Endometrial microvascular endothelial cells (primary cell): ENCODE data around the gene TLL2. TPM values are rescaled to one million over a fixed set of nuclear protein-coding genes. Genes with fewer than 3 reads are reported as not detected.
"Not testable (repeated sequence)": the region's sequence is repeated elsewhere in the genome, so short reads cannot be mapped to it uniquely, and the experiment has no call there.

Experiments
- in situ Hi-C: cut with HindIII; loops from 2 replicates; pipeline ENCODE4 v1.10.0; 2017; ENCODE audit warnings: low sequenced_read_pairs, low pct_unique_long_range_greater_than_20kb; ENCODE audit errors: inconsistent ontology term
- total RNA-seq: library from RNA; depleted of rRNA; stranded (reverse); fragments of >200 nt; gene quantifications from one replicate; pipeline ENCODE4 v1.2.3, GENCODE V29; 2015; ENCODE audit errors: inconsistent ontology term

TLL2 gene
- total RNA-seq = not detected

DNA sequence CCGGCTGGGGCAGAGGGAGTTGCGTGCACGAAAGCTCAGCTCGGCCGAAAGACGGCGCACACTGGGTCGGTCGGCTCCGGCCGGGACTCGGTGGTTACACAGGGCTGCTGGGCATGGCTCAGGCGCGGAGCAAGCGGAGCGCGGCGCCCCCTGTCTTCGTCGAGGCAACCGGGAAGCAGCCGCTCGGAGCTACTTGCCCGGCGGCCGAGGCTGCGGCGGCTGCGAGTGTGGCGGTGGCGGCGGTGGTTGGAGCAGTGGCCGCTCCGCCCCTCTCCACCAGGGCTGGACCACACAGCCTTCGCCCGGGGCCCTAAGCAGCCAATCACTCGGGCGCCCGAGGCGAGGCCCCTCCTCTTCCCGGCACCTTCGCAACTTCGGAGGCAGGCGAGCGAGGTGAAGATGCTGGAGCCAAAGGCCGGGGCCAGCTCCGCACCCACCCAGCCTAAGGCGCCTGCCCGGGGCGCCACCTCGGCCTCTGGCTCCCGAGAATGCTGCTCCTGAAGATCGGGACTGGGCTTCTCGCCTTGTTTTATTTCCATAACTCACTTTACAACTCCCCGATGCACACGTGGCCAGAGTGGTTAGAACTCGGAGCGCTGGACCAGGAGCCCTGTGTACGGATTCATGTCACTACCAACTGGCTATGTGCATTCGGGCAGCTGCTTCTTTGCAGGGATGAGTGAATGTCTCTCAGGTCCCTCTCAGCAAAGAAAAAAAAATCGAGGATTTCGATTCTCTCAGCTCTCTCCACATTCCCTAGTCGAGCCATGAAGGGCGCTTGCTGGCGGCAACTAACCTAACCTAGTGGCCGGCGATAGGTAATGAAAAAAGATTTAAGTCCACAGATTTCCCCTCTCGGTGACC is at the start of gene TLL2:
TSS of gene TLL2 (minus strand) at position 229 of the 864 bp plus-strand sequence. CDS start 241 bp downstream, outside the sequence.
- in situ Hi-C loops = no loop called here

DNA sequence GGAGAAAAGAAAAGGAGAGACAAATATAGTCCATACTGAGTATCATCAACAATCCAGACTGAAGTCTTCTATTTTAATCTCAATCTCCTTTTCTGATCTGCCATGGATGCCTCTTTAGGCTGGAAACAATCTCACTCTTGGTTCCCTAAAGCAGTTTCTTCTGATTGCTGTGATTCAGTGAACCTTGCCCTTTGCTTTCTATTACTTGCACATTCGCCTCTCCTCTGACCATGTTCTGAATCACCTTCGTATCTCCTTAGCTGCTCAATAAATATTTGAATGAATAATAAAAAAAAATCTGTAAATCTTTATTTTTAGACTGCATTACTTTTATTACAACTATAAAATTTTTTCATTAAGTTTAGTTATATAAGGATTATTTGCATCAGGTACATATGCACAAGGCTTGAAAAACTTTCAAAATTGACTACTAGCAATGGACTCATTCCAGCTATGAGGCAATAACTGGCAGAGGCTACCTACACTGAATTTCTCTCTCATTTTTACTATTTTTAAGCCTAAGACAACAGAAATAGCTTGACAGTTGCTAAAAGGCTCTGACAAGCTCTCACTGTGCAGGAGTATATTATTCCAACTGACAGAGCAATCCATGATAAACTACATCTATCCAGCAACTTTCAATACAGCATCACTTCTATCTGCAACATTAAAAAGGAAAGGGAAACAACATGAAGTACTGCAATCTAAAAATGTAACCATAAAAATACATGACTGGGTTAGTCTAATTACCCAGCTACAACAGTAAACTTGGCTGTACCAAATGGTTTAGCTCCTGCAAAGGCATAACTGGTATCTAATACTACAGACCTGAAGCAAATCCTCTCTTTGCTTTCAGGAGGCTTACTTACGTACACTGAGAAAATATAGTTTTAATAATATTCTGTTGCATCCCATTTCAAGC is 47.5 kb upstream of the TLL2 start:
- in situ Hi-C loops = no loop called here

DNA sequence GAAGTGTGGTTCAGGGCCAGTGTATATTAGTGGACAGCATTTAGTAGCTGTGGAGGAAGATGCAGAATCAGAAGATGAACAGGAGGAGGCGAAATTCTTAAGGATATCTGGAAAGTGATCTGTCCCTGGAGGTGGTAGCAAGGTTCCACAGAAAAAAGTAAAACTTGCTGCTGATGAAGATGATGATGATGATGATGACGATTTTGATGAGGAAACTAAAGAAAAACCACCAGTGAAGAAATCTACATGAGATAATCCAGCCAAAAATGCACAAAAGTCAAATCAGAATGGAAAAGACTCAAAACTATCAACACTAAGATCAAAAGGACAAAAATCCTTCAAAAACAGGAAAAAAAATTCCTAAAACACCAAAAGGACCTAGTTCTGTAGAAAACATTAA is 46.8 kb upstream of the TLL2 start:
- in situ Hi-C loops = no loop called here

DNA sequence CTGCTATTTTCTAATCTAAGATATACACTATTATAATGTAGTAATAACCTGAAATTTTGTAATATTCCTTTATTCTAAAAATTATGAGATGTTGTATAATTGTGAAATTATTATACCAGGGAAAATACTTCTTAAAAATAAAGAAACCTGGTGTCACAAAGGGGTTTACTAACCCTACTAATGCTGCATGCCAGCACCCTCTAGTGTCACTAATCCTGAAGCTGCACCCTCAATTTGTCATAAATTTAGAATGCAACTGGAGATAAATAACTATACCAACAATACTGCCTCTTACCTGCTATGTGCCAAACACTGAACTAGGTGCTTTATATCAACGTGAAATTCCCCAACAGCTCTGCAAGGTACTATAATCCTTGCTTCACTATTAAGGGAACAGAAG is 42.3 kb upstream of the TLL2 start:
- in situ Hi-C loops = no loop called here

DNA sequence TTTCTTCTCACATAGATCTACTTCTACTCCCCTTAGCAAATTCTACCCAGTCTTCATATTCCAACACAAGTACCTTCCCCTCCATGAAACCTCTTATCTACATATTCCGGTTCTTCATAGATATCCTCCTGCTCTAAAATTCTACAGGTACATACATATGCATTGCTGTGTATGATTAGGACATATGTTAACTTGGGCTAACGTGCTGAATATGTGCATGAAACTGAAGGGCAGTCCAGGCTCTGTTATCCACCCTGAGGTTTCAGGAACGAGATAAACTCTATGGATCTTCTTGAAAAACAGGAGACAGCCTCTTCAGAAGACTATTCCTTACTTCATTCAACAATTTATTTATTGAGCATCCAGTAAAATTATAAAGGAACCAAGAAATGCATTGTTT is 41.6 kb upstream of the TLL2 start:
- in situ Hi-C loops = no loop called here

DNA sequence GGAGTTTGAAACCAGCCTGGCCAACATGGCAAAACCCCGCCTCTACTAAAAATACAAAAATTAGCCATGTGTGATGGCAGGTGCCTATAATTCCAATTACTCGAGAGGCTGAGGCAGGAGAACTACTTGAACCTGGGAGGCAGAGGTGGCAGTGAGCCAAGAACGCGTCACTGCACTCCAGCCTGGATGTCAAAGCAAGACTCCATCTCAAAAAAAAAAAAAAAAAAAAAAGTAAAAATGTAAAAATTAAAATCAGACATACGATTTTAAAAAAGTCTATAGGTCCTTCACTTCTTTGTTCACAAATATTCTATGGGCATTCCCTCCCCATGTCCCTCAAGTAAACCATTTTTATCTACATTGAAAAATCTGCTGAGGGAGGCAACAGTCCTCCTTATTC is 34.9 kb upstream of the TLL2 start:
- in situ Hi-C loops = no loop called here

DNA sequence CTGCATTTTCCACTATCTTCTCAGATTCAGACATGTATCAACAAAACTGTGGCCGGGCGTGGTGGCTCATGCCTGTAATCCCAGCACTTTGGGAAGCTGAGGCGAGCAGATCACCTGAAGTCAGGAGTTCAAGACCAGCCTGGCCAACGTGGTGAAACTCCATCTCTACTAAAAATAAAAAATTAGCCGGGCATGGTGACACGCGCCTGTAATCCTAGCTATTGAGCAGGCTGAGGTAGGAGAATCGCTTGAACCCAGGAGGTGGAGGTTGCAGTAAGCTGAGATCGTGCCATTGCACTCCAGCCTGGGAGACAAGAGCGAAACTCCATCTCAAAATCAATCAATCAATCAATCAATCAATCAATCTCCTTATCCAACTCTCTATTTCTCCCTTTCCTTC is 31.8 kb upstream of the TLL2 start:
- in situ Hi-C loops = not testable (repeated sequence)

DNA sequence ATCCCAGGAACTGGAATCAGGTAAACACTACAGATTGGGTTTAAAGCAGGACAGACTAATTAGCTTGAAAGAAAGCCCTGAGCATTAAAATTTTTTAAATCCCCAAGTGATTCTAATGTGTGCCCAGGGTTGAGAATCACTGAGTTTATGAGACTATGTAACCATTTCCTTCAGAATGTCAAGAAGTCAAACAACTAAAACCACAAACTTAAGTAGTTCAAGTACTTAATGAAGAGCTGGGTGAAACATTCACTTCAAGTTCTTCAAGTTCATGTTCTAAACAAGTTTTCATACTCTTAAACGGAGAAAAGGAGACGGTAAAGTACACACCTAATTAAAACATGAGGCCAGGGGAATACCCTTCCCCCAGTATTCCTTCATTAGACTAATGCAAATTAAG is 28.2 kb upstream of the TLL2 start:
- in situ Hi-C loops = no loop called here

DNA sequence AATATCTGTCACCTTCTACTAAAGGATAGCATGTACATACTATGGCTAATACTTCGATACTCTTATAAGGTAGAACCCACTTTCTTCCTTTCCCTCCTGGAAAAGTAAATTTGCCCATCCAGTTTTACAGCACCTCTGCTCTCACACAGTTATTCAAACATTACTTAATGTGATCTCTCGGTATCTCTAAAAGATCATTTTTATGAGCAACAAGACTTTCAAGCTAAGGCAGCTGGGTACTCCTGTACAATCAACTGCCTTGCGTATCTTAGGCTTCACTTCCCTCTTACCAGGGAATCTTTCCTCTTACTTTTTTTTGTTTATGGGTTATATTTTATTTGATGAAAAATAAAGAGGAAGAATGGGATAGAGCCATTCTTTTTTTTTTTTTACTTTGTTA is 26.5 kb upstream of the TLL2 start:
- in situ Hi-C loops = no loop called here

DNA sequence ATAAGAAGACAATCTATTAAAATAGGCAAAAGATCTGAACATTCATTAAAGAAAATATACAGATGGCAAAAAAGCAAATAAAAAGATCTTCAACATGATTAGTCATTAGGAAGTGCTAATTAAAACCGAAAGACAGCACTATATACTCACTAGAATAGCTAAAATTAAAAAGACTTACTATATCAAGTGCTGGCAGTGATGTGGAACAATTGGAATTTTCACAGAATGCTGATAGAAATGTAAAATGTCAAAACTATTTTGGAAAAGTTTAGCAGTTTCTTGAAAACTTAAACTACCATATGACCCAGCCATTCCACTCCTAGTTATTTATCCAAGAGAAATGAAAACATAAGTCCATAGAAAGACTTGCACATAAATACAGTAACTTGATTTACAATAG is 25.0 kb upstream of the TLL2 start:
- in situ Hi-C loops = no loop called here

DNA sequence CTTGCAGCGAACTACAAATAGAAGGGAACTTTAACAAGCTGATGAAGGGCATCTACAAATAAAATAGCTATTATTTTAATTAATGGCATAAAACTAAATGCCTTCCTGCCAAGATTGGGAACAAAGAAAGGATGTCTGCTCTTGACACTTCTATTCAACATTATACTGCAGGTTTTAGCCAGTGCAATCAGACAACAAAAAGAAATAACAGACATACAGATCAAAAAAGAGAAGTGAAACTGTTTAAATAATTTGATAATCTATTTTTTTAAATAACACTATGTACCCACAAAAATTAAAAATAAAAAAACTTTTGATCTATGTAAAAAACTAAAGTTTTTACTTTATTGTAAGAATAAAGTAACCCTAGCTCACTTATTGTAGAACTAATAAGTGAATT is 22.4 kb upstream of the TLL2 start:
- in situ Hi-C loops = no loop called here

DNA sequence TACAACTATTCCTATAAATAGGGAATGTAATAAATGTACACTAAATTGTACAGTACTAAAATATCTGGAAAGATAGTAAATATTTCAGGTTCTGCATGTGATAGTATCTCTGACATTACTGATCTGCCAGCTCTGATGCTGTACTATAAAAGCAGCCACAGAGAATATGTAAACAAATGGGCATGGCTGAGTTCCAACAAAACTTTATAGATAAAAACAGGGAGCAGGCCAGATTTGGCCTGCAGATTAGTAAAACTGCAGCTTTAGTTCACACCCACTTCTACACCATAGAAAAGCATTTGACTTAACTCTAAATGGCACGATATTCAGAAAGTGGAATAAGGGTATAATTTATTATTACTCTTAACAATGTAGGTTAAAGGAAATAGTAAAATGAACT is 18.8 kb upstream of the TLL2 start:
- in situ Hi-C loops = no loop called here

DNA sequence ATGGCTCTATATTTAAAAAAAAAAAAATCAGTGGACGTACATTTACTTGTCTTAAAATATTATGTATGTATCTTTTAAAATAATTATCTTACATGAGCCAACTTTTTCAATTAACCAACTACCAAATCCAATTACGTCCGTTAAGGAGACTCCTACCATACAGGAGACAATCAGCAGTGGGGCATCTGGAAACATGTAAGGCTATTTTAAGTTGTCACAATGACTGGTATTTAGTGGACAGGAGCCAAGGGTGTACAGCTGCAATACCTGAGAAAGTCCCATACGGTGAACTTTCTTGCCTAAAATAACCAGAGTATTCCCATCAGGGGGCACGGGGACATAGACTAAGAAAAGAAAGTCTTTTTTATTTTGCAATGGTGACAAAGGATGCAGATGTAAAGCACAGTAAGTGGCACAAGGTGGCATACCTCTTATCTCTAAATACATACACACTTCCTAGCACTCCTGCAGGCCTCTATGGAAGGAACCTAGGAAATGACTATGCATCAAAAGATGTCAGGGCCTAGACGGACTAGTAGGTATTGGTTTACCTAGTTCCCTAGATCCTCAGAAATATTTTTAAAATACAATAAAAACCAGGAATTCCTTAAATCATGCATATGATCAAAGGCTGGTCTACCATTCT is 16.0 kb upstream of the TLL2 start:
- in situ Hi-C loops = no loop called here

DNA sequence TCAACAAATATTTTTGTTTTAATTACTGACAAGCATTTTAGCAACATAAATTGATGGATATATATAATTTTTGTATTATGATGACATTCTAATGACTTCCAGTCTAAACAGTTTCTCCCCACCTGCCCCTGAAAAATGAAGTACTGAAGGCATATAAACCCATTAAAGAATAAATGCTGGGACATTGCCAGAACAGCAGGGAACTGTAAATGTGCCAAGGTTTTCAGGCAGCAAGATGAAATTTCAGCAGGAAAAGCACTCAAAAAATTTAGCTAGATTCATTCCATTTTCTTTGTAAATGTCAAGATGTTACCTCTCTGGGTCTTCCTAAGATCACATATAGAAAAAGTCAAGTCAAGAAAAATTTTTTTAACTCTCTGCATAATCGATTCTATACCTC is 11.0 kb upstream of the TLL2 start:
- in situ Hi-C loops = no loop called here

DNA sequence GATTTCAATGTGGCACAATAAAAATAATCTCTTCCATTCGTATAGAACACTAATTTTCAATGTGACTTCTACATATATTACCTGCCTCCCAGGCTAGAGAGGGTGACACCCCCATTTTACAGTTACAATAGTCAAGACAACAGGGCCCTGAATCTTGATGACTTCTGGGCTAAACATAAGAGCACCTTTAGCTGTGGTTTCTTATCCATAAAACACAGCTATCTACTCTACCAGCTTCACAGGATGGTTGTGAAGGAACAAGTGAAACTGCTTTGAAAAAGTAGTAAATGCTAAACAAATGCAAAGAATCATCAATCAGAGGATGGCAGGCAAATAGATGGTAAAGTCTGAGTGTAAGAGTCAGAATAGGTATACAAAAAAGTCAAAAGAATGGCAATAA is 3.6 kb upstream of the TLL2 start:
- in situ Hi-C loops = no loop called here

DNA sequence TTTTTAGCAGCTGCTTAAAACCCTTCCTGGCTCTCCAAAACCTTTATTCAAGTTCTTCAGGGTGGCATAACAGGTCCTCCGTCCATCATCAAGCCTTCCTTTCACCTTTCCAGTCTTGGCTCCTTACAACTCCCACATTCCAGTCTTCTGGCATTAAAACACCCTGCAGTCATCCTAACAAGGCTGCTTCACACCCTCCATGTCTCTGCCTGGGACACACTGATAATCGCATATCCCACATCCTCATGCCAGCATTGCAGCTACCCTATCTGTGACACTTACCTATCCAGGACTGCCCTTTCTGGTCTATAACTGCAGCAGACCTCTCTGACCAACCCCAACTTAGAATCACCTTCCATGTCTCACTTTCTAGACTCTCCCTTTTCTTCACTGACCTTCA is 2.6 kb upstream of the TLL2 start:
- in situ Hi-C loops = no loop called here

DNA sequence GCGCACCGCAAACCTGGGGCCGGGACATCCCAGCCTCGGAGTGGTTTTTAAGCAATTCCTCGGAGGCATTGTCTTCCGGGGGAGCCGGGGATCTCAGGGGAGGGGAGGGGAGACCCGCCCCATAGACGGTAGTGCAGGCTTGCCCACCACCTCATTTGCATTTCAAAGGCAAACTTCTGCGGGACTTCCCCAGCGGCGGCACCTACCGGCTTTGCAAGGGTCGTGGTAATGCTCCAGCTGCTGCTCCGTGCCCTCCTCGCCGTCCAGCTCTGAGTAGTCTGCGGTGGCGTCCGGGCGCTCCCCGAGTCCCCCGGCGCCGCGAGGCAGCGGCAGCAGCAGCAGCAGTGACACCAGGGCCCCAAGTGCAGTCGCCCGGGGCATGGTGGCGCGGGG is 425 bp downstream of the TLL2 start:
- in situ Hi-C loops = no loop called here

DNA sequence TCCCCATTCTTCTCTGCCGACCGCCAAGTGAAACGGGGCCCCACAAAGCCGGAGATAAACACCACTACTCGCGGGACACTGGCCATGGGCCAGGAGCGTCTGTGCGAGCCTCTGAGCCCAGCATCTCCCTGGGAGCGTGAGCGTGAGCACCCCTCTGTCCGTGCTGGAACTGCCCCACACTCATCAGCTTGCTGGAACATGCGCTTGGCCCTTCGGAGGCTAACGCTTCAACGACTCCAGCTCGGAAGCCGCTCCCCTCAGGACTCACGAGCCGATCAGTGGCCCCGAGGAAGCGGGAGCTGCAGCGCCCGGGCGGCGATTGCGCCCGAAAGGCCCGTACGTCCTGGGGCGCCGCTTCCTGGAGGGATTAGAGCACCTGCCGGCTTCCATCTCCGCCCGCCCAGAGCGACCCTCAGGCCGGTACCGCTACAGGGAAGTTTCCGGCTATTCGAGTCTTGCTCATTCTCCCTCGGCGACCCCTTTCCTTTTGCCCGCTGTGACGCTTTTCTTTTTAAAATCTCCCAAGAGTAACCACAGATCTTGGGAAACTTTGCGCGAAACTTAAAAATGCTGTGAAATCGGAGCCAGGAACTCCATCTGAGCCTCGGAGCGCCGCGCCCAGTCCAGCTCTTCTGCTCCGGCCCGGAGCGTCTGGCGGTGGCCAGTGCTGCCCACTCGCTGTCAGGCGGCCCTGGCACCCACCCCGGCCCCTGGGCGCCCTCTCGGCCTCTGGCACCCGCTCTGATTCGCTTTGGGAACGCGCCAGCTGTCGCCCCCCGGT is 1.0 kb downstream of the TLL2 start:
- in situ Hi-C loops = no loop called here
